Activated naive CD8-positive, alpha-beta T cell treated with anti-CD3 and anti-CD28 coated beads, Interleukin-2, amount 10 ng/mL, durations not matched to agents 7 days and 5 days (primary cell): ENCODE data around the gene UNC50. TPM values are rescaled to one million over a fixed set of nuclear protein-coding genes. Genes with fewer than 3 reads are reported as not detected.

Source experiments
- total RNA-seq, 2 experiments: library from RNA; stranded (reverse); gene quantifications; one replicate each; pipeline ENCODE4 v1.2.3, GENCODE V29; 2021

The UNC50 gene
- total RNA-seq, 2 experiments from 2014 or later = 31.3 to 34.9 TPM

Other genes starting within 250 kb of the UNC50 start
- 100 to 1,000 TPM; 147 to 159 TPM for gene INPP4A, start 163.7 kb upstream of the UNC50 start, total RNA-seq
- gene COA5, start 77 bp upstream of the UNC50 start, total RNA-seq = 10 to 100 TPM; 36.2 to 36.7 TPM
- 100 to 1,000 TPM; 124 to 152 TPM for gene MGAT4A, start 122.5 kb downstream of the UNC50 start, total RNA-seq